ENCODE data around the gene FOXR1. TPM values are rescaled to one million over a fixed set of nuclear protein-coding genes. Genes with fewer than 3 reads are reported as not detected.

The FOXR1 gene
- total and polyA plus RNA-seq, 2 of the 8 experiments (the other 6 are each of a cell fraction or from before 2014, with no cell fraction given), result not detected

GRCh38 chr11:118998822-118999221 is 27.3 kb downstream of the FOXR1 start (continued):
- TF ChIP-seq, protein P1, sequence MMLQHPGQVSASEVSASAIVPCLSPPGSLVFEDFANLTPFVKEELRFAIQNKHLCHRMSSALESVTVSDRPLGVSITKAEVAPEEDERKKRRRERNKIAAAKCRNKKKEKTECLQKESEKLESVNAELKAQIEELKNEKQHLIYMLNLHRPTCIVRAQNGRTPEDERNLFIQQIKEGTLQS (IDR thresholded peaks at IDR 0.05; ENCODE audit: insufficient read depth, low read depth, low read length), result peak; percentile 23; the same call in 1 of the 2 replicates
- TF ChIP-seq, protein P2, sequence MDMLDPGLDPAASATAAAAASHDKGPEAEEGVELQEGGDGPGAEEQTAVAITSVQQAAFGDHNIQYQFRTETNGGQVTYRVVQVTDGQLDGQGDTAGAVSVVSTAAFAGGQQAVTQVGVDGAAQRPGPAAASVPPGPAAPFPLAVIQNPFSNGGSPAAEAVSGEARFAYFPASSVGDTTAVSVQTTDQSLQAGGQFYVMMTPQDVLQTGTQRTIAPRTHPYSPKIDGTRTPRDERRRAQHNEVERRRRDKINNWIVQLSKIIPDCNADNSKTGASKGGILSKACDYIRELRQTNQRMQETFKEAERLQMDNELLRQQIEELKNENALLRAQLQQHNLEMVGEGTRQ (IDR thresholded peaks at IDR 0.05; ENCODE audit: low read length), result no peak
- peak; percentile 98 for TF ChIP-seq JUND (IDR thresholded peaks at IDR 0.05; ENCODE audit: low read length)
- TF ChIP-seq JUN (IDR thresholded peaks at IDR 0.05; ENCODE audit: low read depth, low read length), result peak; percentile 56; the same call in 1 of the 2 replicates

Measured in H1 (cell line).